Osteocyte (in vitro differentiated cells): ENCODE results near the gene NTSR1. TPM values are rescaled to one million over a fixed set of nuclear protein-coding genes. Genes with fewer than 3 reads are reported as not detected.

Experiments used
- DNase-seq: peaks from one replicate; pipeline ENCODE4 v3.0.0; 2021; ENCODE audit warnings: mixed read lengths; ENCODE audit not compliant: unreplicated experiment; ENCODE audit errors: extremely low spot score
- H3K27ac Mint-ChIP-seq: one replicate; pipeline ENCODE4 v1.8.0; 2021; ENCODE audit warnings: mild to moderate bottlenecking, mixed read lengths; ENCODE audit not compliant: unreplicated experiment
- H3K27me3 Mint-ChIP-seq: one replicate; pipeline ENCODE4 v1.8.0; 2021; ENCODE audit warnings: mixed read lengths; ENCODE audit not compliant: unreplicated experiment
- H3K36me3 Mint-ChIP-seq: one replicate; pipeline ENCODE4 v1.8.0; 2021; ENCODE audit warnings: mixed read lengths; ENCODE audit not compliant: unreplicated experiment
- H3K4me1 Mint-ChIP-seq: one replicate; pipeline ENCODE4 v1.8.0; 2021; ENCODE audit warnings: mixed read lengths; ENCODE audit not compliant: unreplicated experiment
- H3K4me3 Mint-ChIP-seq: one replicate; pipeline ENCODE4 v1.8.0; 2021; ENCODE audit warnings: mild to moderate bottlenecking, moderate library complexity, mixed read lengths; ENCODE audit not compliant: unreplicated experiment
- H3K9me3 Mint-ChIP-seq: one replicate; pipeline ENCODE4 v1.8.0; 2021; ENCODE audit warnings: mixed read lengths; ENCODE audit not compliant: unreplicated experiment
- CTCF ChIP-seq: fragments of 200-600 bp; sonication (generic); IDR thresholded peaks from 2 replicates; pipeline ENCODE4 v1.5.0; 2021; ENCODE audit warnings: antibody characterized with exemption, mild to moderate bottlenecking, moderate library complexity
- total RNA-seq: library from RNA; stranded (reverse); gene quantifications from 2 replicates; pipeline ENCODE4 v1.2.1, GENCODE V29; 2021

NTSR1 gene
- total RNA-seq, 1 donor from 2014 or later = 0.11 TPM

GRCh38 chr20:62759981-62760431, 51.4 kb downstream of the NTSR1 start:
- Mint-ChIP-seq H3K4me1 (no peaks in the 10 kb centered on the region), H3K27me3 (peaks cover 25% of the 10 kb centered on the region), H3K9me3 (no peaks in the 10 kb centered on the region), H3K4me3 (no peak overlapping the region), H3K27ac (no peak overlapping the region), H3K36me3 (no peaks in the 10 kb centered on the region)
- no peak for DNase-seq
- TF ChIP-seq CTCF = no peak

DNA sequence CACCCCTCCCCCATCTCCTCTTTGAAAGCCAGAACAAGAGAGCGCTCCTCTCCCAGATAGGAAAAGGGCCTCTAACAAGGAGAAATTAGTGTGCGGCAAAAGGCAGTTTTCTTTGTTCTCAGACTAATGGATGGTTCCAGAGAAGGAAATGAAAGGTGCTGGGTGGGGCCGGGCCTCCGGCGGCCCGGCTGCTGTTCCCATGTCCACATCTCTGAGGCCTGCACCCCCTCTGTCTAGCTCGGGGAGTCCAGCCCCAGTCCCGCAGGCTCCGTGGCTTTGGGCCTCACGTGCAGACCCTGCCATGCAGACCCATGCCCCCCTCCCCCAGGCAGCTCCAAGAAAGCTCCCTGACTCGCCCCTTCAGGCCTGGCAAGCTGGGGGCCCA, 51.8 kb downstream of the NTSR1 start:
- TF ChIP-seq CTCF = no peak
- Mint-ChIP-seq H3K27me3 (peaks cover 26% of the 10 kb centered on the region), H3K4me3 (no peak overlapping the region), H3K9me3 (no peaks in the 10 kb centered on the region), H3K36me3 (no peaks in the 10 kb centered on the region), H3K4me1 (no peaks in the 10 kb centered on the region), H3K27ac (no peak overlapping the region)
- no peak for DNase-seq

- Mint-ChIP-seq H3K27me3 (peaks cover 22% of the 10 kb centered on the region), H3K9me3 (no peaks in the 10 kb centered on the region), H3K4me3 (no peak overlapping the region), H3K4me1 (no peaks in the 10 kb centered on the region), H3K27ac (no peak overlapping the region), H3K36me3 (no peaks in the 10 kb centered on the region)
- TF ChIP-seq CTCF = no peak
- DNase-seq = no peak
These were observed 52.5 kb downstream of the NTSR1 start for GRCh38 chr20:62760856-62761758.

GRCh38 chr20:62761759-62762131, 53.1 kb downstream of the NTSR1 start:
- no peak overlapping the region for H3K27ac Mint-ChIP-seq
- H3K9me3 Mint-ChIP-seq = no peaks in the 10 kb centered on the region
- no peaks in the 10 kb centered on the region for H3K36me3 Mint-ChIP-seq
- DNase-seq = no peak
- no peak overlapping the region for H3K4me3 Mint-ChIP-seq
- H3K4me1 Mint-ChIP-seq = no peaks in the 10 kb centered on the region
- TF ChIP-seq CTCF = no peak
- H3K27me3 Mint-ChIP-seq = peaks cover 21% of the 10 kb centered on the region

GRCh38 chr20:62762376-62762775, 53.7 kb downstream of the NTSR1 start:
- Mint-ChIP-seq H3K27me3 (peaks cover 16% of the 10 kb centered on the region), H3K27ac (no peak overlapping the region), H3K4me1 (no peaks in the 10 kb centered on the region), H3K4me3 (no peak overlapping the region), H3K9me3 (no peaks in the 10 kb centered on the region), H3K36me3 (no peaks in the 10 kb centered on the region)
- no peak for TF ChIP-seq CTCF
- DNase-seq = no peak
